ENCODE data around the gene MRPL24. TPM values are rescaled to one million over a fixed set of nuclear protein-coding genes. Genes with fewer than 3 reads are reported as not detected.

Gene MRPL24
- total RNA-seq: 10 to 100 TPM; 34.0 to 44.9 (median 41.5) TPM

DNA sequence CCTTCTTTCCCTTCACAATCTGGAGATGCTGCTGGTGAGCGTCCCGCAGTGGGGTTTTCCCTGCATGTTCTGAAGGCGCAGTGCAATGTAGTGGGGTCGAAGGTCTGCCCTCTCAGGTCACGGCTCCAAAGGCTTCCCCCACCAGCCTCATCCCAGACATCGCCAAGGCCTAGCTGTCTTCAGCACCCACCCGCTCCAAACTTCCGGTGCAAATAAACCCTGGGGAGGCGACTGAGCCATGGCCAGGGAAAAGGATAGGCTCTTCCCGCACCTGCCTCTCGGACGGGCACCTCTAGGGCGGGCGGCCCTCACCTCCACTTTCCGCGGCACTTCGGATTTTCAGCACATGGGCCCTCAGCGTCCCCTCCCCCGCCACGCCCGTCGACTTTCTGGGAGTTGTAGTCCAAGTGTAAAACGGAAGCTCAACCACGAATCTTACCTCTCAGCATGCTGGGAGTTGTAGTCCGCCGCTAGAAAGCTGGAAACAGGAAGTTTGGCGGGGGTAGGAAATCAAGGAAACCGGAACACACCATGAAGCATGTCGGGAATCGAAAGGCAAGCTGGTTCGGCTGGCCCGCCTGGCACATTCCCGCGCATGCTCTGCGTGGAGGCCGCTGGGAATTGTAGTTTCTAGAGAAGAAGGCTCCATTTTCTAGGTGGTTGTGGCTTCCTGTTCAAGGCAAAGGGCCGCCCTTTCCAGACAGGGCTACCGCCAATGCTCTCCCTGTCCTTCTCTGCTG is at the start of gene MRPL24:
Gene MRPL24, minus strand, starts transcription at position 348 of the 740 bp plus-strand sequence. CDS start 2,384 bp downstream, outside the sequence.
- intact Hi-C loops (cut with DNase I; ENCODE audit: low total_unique reads): no loop called here
- TF ChIP-seq POLR2A (IDR thresholded peaks at IDR 0.05): no peak
- TF ChIP-seq, protein P1, sequence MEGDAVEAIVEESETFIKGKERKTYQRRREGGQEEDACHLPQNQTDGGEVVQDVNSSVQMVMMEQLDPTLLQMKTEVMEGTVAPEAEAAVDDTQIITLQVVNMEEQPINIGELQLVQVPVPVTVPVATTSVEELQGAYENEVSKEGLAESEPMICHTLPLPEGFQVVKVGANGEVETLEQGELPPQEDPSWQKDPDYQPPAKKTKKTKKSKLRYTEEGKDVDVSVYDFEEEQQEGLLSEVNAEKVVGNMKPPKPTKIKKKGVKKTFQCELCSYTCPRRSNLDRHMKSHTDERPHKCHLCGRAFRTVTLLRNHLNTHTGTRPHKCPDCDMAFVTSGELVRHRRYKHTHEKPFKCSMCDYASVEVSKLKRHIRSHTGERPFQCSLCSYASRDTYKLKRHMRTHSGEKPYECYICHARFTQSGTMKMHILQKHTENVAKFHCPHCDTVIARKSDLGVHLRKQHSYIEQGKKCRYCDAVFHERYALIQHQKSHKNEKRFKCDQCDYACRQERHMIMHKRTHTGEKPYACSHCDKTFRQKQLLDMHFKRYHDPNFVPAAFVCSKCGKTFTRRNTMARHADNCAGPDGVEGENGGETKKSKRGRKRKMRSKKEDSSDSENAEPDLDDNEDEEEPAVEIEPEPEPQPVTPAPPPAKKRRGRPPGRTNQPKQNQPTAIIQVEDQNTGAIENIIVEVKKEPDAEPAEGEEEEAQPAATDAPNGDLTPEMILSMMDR (IDR thresholded peaks at IDR 0.05): no peak
- 0% methylated on average over 38 of the region's 38 CpGs for WGBS, 2 donors
- DNase-seq (ENCODE audit: low spot score in 2 of 2): peak; percentile 99
- H3K4me3 ChIP-seq (ENCODE audit: low read depth, poor library complexity, severe bottlenecking): peak within 1 kb of the TSS; percentile 67

DNA sequence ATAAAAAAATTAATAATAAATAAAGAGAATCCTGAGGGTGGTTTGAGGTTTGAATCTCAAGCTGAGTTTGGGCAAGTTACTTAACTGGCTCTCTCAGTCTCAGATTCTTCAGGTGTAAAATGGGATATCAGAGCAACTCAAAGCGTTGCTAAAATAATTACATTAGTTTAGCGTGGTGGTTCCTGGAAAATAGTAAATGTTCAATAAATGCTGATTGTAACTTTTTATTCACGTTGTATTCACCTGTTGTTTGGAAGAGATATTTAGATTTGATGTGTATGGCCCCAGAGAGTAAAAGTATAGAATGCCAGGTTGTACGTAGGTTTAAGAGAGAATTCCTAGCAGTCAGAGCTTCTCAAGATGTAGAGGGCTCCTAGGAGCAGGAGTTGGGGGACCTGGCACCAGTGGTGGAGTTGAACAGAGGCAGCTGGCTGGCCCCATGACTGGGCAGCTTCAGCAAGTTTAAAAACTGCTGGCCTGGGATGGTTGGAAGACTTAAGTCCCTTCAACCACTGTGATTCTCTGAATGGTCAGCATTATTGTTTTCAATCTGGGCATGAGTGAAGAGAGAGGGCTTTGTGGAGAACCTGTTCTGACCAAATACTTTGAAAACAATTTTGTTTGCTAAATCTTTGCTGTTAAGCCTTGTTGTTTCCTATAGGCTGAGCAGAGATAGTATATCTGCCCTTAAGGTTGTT is 48.9 kb upstream of the MRPL24 start:
- intact Hi-C loops (cut with DNase I; ENCODE audit: low total_unique reads): no loop called here
- DNase-seq (ENCODE audit: low spot score in 2 of 2): peak in 1 of 2 donors; percentile 1
- WGBS, 2 donors: 93% methylated on average over 4 of the region's 4 CpGs
- H3K4me3 ChIP-seq (ENCODE audit: low read depth, poor library complexity, severe bottlenecking): no peak overlapping the region
- TF ChIP-seq POLR2A (IDR thresholded peaks at IDR 0.05): no peak
- TF ChIP-seq, protein P1 (IDR thresholded peaks at IDR 0.05): no peak

DNA sequence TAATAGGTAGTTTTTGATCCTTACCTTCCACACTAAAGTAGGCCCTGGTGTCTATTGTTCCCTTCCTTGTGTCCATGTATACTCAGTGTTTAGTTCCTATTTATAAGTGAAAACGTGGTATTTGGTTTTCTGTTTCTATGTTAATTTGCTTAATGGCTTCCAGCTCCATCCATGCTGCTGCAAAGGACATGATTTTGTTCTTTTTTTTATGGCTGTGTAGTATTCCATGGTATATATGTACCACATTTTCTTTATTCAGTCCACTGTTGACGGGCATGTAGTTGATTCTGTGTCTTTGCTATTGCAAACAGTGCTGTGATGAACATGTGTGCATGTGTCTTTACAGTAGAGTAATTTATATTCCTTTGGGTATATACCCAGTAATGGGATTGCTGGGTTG is 47.2 kb upstream of the MRPL24 start:
- no peak overlapping the region for H3K4me3 ChIP-seq (ENCODE audit: low read depth, poor library complexity, severe bottlenecking)
- intact Hi-C loops (cut with DNase I; ENCODE audit: low total_unique reads): no loop called here
- 87 to 90% methylated on average over 2 of the region's 2 CpGs for WGBS, 2 donors
- no peak for DNase-seq (ENCODE audit: low spot score in 2 of 2)
- TF ChIP-seq, protein P1 (IDR thresholded peaks at IDR 0.05): no peak
- no peak for TF ChIP-seq POLR2A (IDR thresholded peaks at IDR 0.05)

DNA sequence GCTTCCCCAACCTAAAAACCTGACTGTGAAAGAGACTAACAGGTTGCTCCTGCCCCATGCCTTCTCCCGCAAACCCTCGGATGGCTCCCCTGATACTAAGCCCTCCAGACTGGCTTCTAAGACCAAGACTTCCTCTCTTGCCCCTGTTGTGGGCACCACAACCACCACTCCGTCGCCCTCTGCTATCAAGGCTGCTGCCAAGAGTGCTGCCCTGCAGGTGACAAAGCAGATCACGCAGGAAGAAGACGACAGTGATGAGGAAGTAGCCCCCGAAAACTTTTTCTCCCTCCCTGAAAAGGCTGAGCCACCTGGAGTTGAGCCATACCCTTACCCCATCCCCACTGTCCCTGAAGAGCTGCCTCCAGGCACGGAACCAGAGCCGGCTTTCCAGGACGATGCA is 45.8 kb upstream of the MRPL24 start:
- intact Hi-C loops (cut with DNase I; ENCODE audit: low total_unique reads): no loop called here
- 86 to 91% methylated on average over 9 to 10 of the region's 10 CpGs for WGBS, 2 donors
- TF ChIP-seq, protein P1 (IDR thresholded peaks at IDR 0.05): no peak
- TF ChIP-seq POLR2A (IDR thresholded peaks at IDR 0.05): no peak
- DNase-seq (ENCODE audit: low spot score in 2 of 2): peak in 1 of 2 donors; percentile 61
- H3K4me3 ChIP-seq (ENCODE audit: low read depth, poor library complexity, severe bottlenecking): no peak overlapping the region

DNA sequence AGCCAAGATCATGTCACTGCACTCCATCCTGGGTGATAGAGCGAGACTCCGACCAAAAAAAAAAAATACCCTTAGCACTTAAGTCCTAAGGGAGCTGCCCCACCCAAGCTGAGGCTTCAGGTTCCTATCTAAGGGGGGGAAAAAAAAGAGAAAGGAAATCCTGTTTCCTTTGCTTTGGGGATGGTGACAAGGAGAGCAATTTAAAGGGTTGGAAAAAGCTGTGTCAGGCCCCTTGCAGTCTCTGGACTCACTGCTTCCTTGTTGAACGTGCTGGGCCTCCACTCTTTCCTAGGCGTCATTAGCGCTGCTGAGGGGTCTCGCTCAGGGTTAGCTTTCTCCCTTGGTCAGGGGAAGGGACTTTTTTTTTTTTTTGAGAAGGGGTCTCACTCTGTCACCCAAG is 44.6 kb upstream of the MRPL24 start:
- H3K4me3 ChIP-seq (ENCODE audit: low read depth, poor library complexity, severe bottlenecking): no peak overlapping the region
- intact Hi-C loops (cut with DNase I; ENCODE audit: low total_unique reads): no loop called here
- TF ChIP-seq, protein P1 (IDR thresholded peaks at IDR 0.05): no peak
- TF ChIP-seq POLR2A (IDR thresholded peaks at IDR 0.05): no peak
- WGBS, 2 donors: 88 to 91% methylated on average over 6 of the region's 6 CpGs
- DNase-seq (ENCODE audit: low spot score in 2 of 2): peak in 1 of 2 donors; percentile 40
